ENCODE data around the gene TMPRSS6. TPM values are rescaled to one million over a fixed set of nuclear protein-coding genes. Genes with fewer than 3 reads are reported as not detected.
A peak's percentile ranks its signal among the peaks of the same experiment; 100 is the strongest.

The TMPRSS6 gene
- total and polyA plus RNA-seq, 2 of the 13 experiments (the other 11 are each of a cell fraction or from before 2014, with no cell fraction given) = 4.2 to 4.8 TPM

- TF ChIP-seq, protein P1, sequence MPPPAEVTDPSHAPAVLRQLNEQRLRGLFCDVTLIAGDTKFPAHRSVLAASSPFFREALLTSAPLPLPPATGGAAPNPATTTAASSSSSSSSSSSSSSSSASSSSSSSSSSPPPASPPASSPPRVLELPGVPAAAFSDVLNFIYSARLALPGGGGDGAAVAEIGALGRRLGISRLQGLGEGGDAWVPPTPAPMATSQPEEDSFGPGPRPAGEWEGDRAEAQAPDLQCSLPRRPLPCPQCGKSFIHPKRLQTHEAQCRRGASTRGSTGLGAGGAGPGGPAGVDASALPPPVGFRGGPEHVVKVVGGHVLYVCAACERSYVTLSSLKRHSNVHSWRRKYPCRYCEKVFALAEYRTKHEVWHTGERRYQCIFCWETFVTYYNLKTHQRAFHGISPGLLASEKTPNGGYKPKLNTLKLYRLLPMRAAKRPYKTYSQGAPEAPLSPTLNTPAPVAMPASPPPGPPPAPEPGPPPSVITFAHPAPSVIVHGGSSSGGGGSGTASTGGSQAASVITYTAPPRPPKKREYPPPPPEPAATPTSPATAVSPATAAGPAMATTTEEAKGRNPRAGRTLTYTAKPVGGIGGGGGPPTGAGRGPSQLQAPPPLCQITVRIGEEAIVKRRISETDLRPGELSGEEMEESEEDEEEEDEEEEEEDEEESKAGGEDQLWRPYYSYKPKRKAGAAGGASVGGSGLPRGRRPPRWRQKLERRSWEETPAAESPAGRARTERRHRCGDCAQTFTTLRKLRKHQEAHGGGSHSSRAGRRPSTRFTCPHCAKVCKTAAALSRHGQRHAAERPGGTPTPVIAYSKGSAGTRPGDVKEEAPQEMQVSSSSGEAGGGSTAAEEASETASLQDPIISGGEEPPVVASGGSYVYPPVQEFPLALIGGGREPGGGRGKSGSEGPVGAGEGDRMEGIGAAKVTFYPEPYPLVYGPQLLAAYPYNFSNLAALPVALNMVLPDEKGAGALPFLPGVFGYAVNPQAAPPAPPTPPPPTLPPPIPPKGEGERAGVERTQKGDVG (CRISPR knock-in tag; IDR thresholded peaks at IDR 0.05; ENCODE audit: borderline replicate concordance) = peak; percentile 72; the same call in 1 of the 2 replicates
- TF ChIP-seq ZNF549 (CRISPR knock-in tag; IDR thresholded peaks at IDR 0.05) (no peak), SOX6 (IDR thresholded peaks at IDR 0.05) (no peak), SOX6 (CRISPR knock-in tag; IDR thresholded peaks at IDR 0.05) (peak; percentile 86), ZFP41 (CRISPR knock-in tag; IDR thresholded peaks at IDR 0.05; ENCODE audit: borderline replicate concordance) (no peak), ERF (CRISPR knock-in tag; IDR thresholded peaks at IDR 0.05) (peak; percentile 35; the same call in 1 of the 2 replicates), TRIM24 (CRISPR knock-in tag; IDR thresholded peaks at IDR 0.05) (0 out of 2 replicates have a peak, but pooled peaks have one; percentile 53), JUN (CRISPR knock-in tag; IDR thresholded peaks at IDR 0.05) (peak; percentile 37; the same call in 1 of the 2 replicates), KLF6 (CRISPR knock-in tag; IDR thresholded peaks at IDR 0.05) (no peak)
Measured at GRCh38 chr22:37023743-37024338, 85.7 kb downstream of the TMPRSS6 start (continued).
